ENCODE measurements around the gene C19orf85.

GRCh38 chr19:55504252-55504603, 39.7 kb upstream of the C19orf85 start:
- no peak for TF ChIP-seq POLR2AphosphoS5 (IDR thresholded peaks at IDR 0.05; ENCODE audit: low read depth)
- TF ChIP-seq CTCF (conservative IDR thresholded peaks at IDR 0.05; ENCODE audit: low read depth in 2 of 2): no peak
- no peak for TF ChIP-seq EZH2 (IDR thresholded peaks at IDR 0.05; ENCODE audit: low read depth, unreplicated experiment)
- TF ChIP-seq, protein P1, sequence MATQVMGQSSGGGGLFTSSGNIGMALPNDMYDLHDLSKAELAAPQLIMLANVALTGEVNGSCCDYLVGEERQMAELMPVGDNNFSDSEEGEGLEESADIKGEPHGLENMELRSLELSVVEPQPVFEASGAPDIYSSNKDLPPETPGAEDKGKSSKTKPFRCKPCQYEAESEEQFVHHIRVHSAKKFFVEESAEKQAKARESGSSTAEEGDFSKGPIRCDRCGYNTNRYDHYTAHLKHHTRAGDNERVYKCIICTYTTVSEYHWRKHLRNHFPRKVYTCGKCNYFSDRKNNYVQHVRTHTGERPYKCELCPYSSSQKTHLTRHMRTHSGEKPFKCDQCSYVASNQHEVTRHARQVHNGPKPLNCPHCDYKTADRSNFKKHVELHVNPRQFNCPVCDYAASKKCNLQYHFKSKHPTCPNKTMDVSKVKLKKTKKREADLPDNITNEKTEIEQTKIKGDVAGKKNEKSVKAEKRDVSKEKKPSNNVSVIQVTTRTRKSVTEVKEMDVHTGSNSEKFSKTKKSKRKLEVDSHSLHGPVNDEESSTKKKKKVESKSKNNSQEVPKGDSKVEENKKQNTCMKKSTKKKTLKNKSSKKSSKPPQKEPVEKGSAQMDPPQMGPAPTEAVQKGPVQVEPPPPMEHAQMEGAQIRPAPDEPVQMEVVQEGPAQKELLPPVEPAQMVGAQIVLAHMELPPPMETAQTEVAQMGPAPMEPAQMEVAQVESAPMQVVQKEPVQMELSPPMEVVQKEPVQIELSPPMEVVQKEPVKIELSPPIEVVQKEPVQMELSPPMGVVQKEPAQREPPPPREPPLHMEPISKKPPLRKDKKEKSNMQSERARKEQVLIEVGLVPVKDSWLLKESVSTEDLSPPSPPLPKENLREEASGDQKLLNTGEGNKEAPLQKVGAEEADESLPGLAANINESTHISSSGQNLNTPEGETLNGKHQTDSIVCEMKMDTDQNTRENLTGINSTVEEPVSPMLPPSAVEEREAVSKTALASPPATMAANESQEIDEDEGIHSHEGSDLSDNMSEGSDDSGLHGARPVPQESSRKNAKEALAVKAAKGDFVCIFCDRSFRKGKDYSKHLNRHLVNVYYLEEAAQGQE (IDR thresholded peaks at IDR 0.05; ENCODE audit: unreplicated experiment): no peak
- no peak for TF ChIP-seq EZH2phosphoT487 (IDR thresholded peaks at IDR 0.05; ENCODE audit: unreplicated experiment)
- TF ChIP-seq ZNF331 (CRISPR knock-in tag; IDR thresholded peaks at IDR 0.05; ENCODE audit: low read depth): no peak
